Thyroid gland (tissue), 4 donors: ENCODE data around the gene RIPOR2. TPM values are rescaled to one million over a fixed set of nuclear protein-coding genes. Genes with fewer than 3 reads are reported as not detected.
"Not testable (repeated sequence)": the region's sequence is repeated elsewhere in the genome, so short reads cannot be mapped to it uniquely, and the experiment has no call there.

Experiments used
- DNase-seq, 2 donors: peaks; one replicate each; pipeline ENCODE4 v3.0.0-alpha.2; 2019
- H3K27ac ChIP-seq, 3 donors: fragments of 200-600 bp; sonication (generic); 1 replicate in 2 of 3; 2 replicates in 1 of 3; pipeline ENCODE4 v1.5.1; 2016 to 2019; ENCODE audit warnings: mild to moderate bottlenecking in 1 of 3, moderate library complexity in 1 of 3
- H3K27me3 ChIP-seq: fragments of 200-600 bp; sonication (generic); one replicate; pipeline ENCODE4 v1.5.1; 2019
- H3K36me3 ChIP-seq, 2 donors: fragments of 200-600 bp; sonication (generic); one replicate each; pipeline ENCODE4 v1.5.1; 2016 to 2019
- H3K4me1 ChIP-seq, 2 donors: fragments of 200-600 bp; sonication (generic); one replicate each; pipeline ENCODE4 v1.5.1; 2017 to 2019
- H3K4me3 ChIP-seq, 3 donors: fragments of 200-600 bp; sonication (generic); replicated peaks in 1 of 3; 1 replicate in 2 of 3; 2 replicates in 1 of 3; pipeline ENCODE4 v1.5.1; 2016; ENCODE audit warnings: mild to moderate bottlenecking in 1 of 3
- H3K9me3 ChIP-seq: fragments of 200-600 bp; sonication (generic); one replicate; pipeline ENCODE4 v1.5.1; 2017
- CTCF ChIP-seq, 6 experiments: fragments of 200-600 bp in 3 of 6; fragments of 450-650 bp in 3 of 6; sonication (generic) in 3 of 6; IDR thresholded peaks; one replicate each; pipeline ENCODE4 v1.5.1; 2016 to 2019; ENCODE audit warnings: antibody characterized with exemption in 6 of 6, mild to moderate bottlenecking in 2 of 6, inconsistent platforms in 1 of 6, moderate library complexity in 1 of 6
- POLR2A ChIP-seq, 2 donors: fragments of 450-650 bp; IDR thresholded peaks; one replicate each; pipeline ENCODE4 v1.6.1; 2017; ENCODE audit warnings: antibody characterized with exemption in 2 of 2, mild to moderate bottlenecking in 2 of 2, moderate library complexity in 1 of 2
- WGBS, 2 donors: methylation state at CpG; one replicate each; pipeline ENCODE4 v1.1.5; 2017; 5-methylcytosine and 5-hydroxymethylcytosine counted together
- intact Hi-C: fragments of 100-400 bp; cut with DNase I; formaldehyde crosslinking; loops from one replicate; pipeline ENCODE4 v1.15.1; 2023
- total RNA-seq, 4 donors: library from RNA; depleted of rRNA; stranded (reverse); fragments of >200 nt; gene quantifications; one replicate each; pipeline ENCODE4 v1.2.3, GENCODE V29; 2016

The RIPOR2 gene
- total RNA-seq, 4 donors from 2014 or later, result 3.1 to 13.0 (median 8.4) TPM

- H3K36me3 ChIP-seq, result no peaks in the 10 kb centered on the region
- intact Hi-C loops, result no loop called here
- no peaks in the 10 kb centered on the region for H3K9me3 ChIP-seq
- no peaks in the 10 kb centered on the region for H3K27me3 ChIP-seq
- WGBS, 2 donors, result 65 to 66% methylated on average over 5 of the region's 5 CpGs
- DNase-seq, result peak; percentile 22 to 38
- TF ChIP-seq CTCF (IDR thresholded peaks at IDR 0.05) (no peak), POLR2A (IDR thresholded peaks at IDR 0.05) (no peak)
- no peak overlapping the region for H3K27ac ChIP-seq
- H3K4me3 ChIP-seq, result no peak overlapping the region
- H3K4me1 ChIP-seq, result peaks cover 9 to 10% of the 10 kb centered on the region in 2 donors
Observed at GRCh38 chr6:24915641-24916040, 20.1 kb downstream of the RIPOR2 start.

GRCh38 chr6:24914082-24914481 is 21.7 kb downstream of the RIPOR2 start:
- H3K36me3 ChIP-seq, DNase-seq, intact Hi-C loops: not testable (repeated sequence)

GRCh38 chr6:24911796-24912382 is 23.9 kb downstream of the RIPOR2 start:
- Histone ChIP-seq H3K27me3 (no peaks in the 10 kb centered on the region), H3K4me1 (peaks cover 14 to 21% of the 10 kb centered on the region in 2 donors), H3K4me3 (peak overlapping the region in 1 of 3 donors; percentile 47), H3K27ac (no peak overlapping the region), H3K36me3 (no peaks in the 10 kb centered on the region), H3K9me3 (no peaks in the 10 kb centered on the region)
- TF ChIP-seq CTCF (IDR thresholded peaks at IDR 0.05), result no peak
- intact Hi-C loops, result no loop called here
- no peak for DNase-seq
- 62 to 64% methylated on average over 6 of the region's 6 CpGs for whole genome bisulfite sequencing, 2 donors

More at GRCh38 chr6:24914082-24914481, 21.7 kb downstream of the RIPOR2 start:
- not testable (repeated sequence) for H3K9me3 ChIP-seq, H3K27me3 ChIP-seq, H3K27ac ChIP-seq, H3K4me3 ChIP-seq
- WGBS, 2 donors, result 94 to 97% methylated on average over 10 of the region's 10 CpGs
- peaks cover 10 to 14% of the 10 kb centered on the region in 2 donors for H3K4me1 ChIP-seq

- intact Hi-C loops, result no loop called here
- no peaks in the 10 kb centered on the region for H3K27me3 ChIP-seq
- H3K36me3 ChIP-seq, result no peaks in the 10 kb centered on the region
- 0 to 1% methylated on average over 17 to 32 of the region's 56 CpGs for WGBS, 2 donors
- H3K27ac ChIP-seq, result peak overlapping the region in 2 of 3 donors; percentile 25 to 68
- DNase-seq, result peak; percentile 81 to 86
- H3K4me3 ChIP-seq, result peak overlapping the region in 2 of 3 donors; percentile 34 to 47
- H3K4me1 ChIP-seq, result peaks cover 14 to 21% of the 10 kb centered on the region in 2 donors
- H3K9me3 ChIP-seq, result no peaks in the 10 kb centered on the region
- TF ChIP-seq POLR2A (IDR thresholded peaks at IDR 0.05), result no peak
- TF ChIP-seq CTCF (IDR thresholded peaks at IDR 0.05), result no peak
Observed at GRCh38 chr6:24910961-24911725, 24.6 kb downstream of the RIPOR2 start.

- WGBS, 2 donors, result 3 to 5% methylated on average over 24 to 31 of the region's 33 CpGs
- no peaks in the 10 kb centered on the region for H3K27me3 ChIP-seq
- peak; percentile 11 to 16 for DNase-seq
- no peaks in the 10 kb centered on the region for H3K9me3 ChIP-seq
- H3K36me3 ChIP-seq, result no peaks in the 10 kb centered on the region
- TF ChIP-seq CTCF (IDR thresholded peaks at IDR 0.05) (no peak), POLR2A (IDR thresholded peaks at IDR 0.05) (no peak)
- H3K27ac ChIP-seq, result peak overlapping the region in 2 of 3 donors; percentile 25 to 68
- peaks cover 14 to 21% of the 10 kb centered on the region in 2 donors for H3K4me1 ChIP-seq
- H3K4me3 ChIP-seq, result peak overlapping the region in 2 of 3 donors; percentile 34 to 47
- intact Hi-C loops, result no loop called here
Observed at GRCh38 chr6:24910331-24910960, 25.3 kb downstream of the RIPOR2 start.
